Amniotic stem cell (primary cell): ENCODE results near the gene PNLIPRP1.

Source experiments
- DNase-seq: peaks from one replicate; lab custom pipeline; 2025; lab: John Stamatoyannopoulos, UW

Gene PNLIPRP1

GRCh38 chr10:116590590-116591444, at the start of gene PNLIPRP1:
TSS of gene PNLIPRP1 (plus strand) at chr10:116590959. CDS start at chr10:116591130, 171 bp downstream.
- DNase-seq = no peak

- no peak for DNase-seq
Measured at GRCh38 chr10:116542007-116542677, 48.6 kb upstream of the PNLIPRP1 start.

- DNase-seq = no peak
Measured at GRCh38 chr10:116545122-116545521, 45.6 kb upstream of the PNLIPRP1 start.

DNA sequence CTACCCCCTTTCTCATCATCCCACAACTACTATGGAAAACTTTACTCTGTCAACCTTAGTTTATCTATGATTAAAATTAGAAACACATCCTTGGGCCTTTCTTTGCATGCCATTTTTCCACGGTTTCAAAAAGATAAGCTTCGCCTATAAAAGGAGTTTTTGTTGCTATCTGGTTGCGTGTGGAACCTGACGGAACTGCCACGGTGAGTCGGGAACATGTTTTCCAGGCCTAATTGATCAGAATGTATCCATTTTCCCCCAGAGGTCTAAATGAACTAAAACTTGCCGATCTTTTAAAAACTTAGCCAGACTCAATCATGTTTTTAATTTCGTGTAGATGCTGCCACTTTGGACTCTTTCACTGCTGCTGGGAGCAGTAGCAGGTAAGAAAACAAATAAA, 45.0 kb upstream of the PNLIPRP1 start, which contains the start of gene PNLIP:
TSS of gene PNLIP (plus strand) at position 176 of the 400 bp plus-strand sequence. CDS start at position 338, 162 bp downstream.
- no peak for DNase-seq

GRCh38 chr10:116548301-116548700, 42.5 kb upstream of the PNLIPRP1 start:
- no peak for DNase-seq

DNA sequence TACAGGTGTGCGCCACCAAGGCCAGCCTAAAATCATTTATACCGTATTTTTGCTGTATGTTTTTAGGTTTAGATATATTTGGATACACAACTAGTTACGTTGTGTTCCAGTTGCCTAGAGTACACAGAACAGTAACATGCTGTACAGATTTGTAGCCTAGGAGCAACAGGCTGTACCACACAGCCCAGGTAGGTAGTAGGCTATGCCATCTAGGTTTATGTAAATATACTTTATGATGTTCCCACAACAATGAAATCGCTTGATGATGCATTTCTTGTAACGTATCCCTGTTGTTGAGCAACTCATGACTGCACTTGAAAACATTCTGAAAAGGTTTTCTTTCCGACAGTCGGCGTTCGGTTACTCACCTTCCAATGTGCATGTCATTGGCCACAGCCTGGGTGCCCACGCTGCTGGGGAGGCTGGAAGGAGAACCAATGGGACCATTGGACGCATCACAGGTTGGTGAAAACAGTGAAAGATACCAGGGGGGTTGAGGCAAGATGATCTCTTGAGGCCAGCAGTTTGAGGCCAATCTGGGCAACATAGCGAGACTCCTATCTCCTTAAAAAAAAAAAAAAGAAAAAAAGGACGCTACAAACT, 37.3 kb upstream of the PNLIPRP1 start:
- no peak for DNase-seq

DNA sequence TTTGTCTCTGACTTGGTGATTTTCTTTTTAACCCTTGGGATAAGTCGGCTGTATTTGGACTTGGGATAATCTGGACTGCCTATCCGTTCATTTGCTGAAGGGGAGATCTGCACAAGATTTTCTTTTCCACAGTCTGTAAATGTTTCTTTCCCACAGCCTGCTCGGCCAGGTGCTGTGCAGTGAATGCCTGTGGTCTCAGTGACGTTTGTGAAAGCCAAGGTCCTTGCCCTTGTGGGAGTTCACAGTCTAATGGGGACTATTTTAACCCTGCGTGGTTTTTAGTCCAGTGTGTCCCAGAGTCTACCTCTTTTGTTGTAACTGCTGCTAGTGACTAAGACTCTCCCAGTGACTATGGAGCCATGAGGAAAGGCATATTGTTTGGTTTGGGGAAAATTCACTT, 36.1 kb upstream of the PNLIPRP1 start:
- no peak for DNase-seq

- no peak for DNase-seq
Measured at GRCh38 chr10:116555880-116556279, 34.9 kb upstream of the PNLIPRP1 start.

- no peak for DNase-seq
Measured at GRCh38 chr10:116557305-116557880, 33.4 kb upstream of the PNLIPRP1 start.

DNA sequence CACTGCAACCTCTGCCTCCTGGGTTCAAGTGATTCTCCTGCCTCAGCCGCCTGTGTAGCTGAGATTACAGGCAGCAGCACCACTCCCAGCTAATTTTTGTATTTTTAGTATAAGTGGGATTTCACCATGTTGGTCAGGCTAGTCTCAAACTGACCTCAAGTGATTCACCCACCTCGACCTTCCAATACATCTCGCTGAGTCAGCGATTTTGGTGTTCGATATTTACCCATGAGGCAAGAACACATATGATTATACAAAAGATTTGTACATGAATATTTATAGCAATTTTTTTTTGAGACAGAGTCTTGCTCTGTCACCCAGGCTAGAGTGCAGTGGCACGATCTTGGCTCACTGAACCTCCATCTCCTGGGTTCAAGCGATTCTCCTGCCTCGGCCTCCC, 25.2 kb upstream of the PNLIPRP1 start:
- DNase-seq = no peak

GRCh38 chr10:116566932-116567331, 23.8 kb upstream of the PNLIPRP1 start:
- no peak for DNase-seq

DNA sequence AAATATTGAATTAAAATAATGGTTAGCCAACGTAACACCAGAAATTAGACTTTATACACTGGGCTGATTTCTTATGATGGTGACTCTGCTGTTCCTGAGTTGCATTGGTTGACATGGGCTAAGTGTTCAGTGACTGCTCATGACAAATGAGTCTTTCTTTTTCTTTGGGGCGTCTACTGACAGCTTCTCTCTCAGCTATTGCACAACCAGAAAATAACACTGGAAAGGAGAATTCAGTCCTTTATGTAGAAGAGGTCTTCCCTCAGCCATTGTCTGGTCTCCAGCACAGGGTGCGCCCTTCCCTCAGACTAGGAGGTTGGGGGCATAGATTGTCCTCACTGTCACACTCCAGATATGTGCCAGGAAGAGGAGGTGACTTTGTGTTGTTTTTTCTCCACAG, 23.4 kb upstream of the PNLIPRP1 start:
- DNase-seq = no peak

- no peak for DNase-seq
Measured at GRCh38 chr10:116574797-116575196, 16.0 kb upstream of the PNLIPRP1 start.

DNA sequence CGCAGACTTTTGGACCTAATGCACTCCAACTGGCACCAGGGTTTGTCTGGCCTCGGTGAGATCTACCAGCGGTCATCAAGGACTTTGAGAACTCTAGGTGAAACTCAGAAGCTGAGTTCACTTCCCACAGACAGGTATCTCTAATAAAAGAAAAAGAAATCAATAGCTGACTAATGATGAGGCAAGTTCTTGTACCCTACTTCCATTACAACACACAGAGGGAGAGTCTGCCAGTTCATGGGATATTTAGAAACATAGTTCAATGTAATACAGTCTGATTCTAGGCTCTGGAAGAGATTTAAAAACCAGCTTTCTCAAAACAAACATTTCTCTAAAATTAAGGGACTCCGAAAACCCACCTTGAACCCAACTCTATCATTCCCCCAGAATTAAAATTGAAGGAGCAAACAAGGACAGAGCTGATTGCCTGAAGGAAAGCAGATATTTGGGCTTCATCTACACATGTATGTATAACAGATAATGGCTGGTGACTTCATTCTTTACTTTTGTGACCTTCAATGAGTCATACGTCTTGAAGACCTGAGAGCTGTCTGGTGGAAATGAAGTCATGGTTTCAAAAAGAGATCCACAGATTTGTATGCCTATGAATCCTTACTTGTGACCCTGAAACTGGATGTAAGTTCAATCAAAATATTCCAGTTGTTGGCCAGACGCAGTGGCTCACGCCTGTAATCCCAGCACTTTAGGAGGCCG, 2.7 kb upstream of the PNLIPRP1 start:
- DNase-seq = no peak

DNA sequence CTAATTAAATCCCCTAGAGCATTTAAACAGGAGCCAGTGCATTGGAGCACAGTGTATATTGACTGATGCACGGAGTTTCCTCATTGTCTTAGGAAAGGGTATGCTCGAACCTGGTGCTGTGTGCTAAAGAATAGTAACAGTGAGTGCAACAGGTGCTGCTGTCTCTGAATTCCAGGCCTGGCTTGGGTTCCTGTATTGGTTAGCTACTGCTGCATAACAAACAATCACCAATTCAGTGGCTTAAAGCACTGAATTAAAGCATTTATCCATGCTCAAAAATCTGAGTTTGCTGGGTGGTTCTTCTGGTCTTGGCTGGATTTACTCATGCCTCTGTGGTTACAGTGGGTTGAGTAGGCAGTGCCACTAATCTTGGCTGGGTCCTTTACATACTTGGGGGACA, 1.8 kb upstream of the PNLIPRP1 start:
- no peak for DNase-seq

- DNase-seq = no peak
Measured at GRCh38 chr10:116589926-116590325, 833 bp upstream of the PNLIPRP1 start.

DNA sequence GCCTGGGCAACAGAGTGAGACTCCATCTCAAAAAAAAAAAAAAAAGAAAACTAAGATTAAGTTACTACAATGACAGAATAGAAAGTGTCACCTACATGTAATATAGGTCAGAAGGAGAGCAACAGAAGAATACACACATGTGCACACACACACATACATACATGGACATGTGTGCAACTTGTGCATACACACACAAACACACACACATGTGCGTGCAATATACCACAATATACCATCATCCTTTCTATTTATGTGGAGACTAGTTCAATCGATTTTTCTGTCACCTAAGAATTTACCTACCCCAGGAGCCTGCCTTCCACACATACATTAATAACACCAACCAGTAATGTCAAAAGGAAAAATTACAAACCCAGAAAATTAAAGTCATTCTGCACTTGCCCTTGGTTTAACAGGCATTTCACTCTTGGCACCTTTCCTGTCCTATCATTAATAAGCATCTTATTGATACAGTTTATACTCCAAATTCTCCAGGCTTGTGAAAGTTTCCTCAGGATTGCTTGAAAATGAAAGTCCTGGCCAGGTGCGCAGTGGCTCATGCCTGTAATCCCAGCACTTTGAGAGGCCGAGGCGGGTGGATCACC, 2.5 kb downstream of the PNLIPRP1 start:
- DNase-seq = no peak

DNA sequence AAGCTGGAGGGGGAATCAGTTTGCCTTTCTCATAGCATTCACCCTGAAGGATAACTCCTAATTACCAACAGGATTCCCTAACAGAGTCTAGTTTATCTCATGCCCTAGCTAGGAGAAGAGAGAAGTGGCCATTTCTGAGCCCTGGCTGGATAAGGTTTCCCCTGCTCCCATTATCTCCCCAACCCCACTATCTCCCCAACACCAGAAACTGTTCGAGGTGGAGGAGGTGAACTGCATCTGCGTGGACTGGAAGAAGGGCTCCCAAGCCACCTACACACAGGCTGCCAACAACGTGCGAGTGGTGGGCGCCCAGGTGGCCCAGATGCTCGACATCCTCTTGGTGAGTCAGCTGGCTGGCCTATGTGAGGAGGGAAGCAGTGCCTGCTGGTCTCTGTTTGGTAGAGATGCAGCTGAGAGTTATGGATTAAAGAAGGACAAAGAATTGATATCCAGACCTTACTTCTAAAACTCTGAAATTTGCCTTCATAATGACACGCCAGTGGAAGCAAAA, 3.8 kb downstream of the PNLIPRP1 start:
- DNase-seq = no peak

GRCh38 chr10:116596062-116596461, 5.3 kb downstream of the PNLIPRP1 start:
- no peak for DNase-seq

GRCh38 chr10:116597543-116597942, 6.8 kb downstream of the PNLIPRP1 start:
- DNase-seq = no peak

DNA sequence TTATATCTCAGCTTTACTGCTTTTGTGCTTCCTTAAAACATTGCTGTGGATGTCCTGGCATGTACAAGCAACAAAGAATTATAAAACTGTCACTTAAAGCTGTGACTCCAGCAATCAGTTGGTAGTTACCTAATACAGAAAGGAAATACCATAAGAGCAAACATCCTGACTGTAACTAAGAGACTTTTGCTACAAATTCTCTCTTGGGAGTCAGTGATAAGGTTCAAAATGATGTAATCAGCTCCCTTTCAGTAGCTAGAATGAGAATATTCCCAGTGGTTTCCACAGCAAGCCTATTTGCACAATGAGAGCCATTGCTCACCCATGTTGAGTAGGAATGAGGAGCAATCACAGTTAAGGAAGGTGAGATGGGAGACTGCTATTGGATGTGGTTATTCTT, 7.6 kb downstream of the PNLIPRP1 start:
- no peak for DNase-seq
